Activated CD8-positive, alpha-beta memory T cell treated with anti-CD3 and anti-CD28 coated beads for 1 hour (primary cell): ENCODE data around the gene MEST.
"Not testable (repeated sequence)": the region's sequence is repeated elsewhere in the genome, so short reads cannot be mapped to it uniquely, and the experiment has no call there.

Experiments used
- DNase-seq, 2 donors: peaks; one replicate each; pipeline ENCODE4 v3.0.0-alpha.2; 2020; ENCODE audit warnings: low read depth in 1 of 2; ENCODE audit errors: extremely low read depth in 1 of 2

MEST gene

DNA sequence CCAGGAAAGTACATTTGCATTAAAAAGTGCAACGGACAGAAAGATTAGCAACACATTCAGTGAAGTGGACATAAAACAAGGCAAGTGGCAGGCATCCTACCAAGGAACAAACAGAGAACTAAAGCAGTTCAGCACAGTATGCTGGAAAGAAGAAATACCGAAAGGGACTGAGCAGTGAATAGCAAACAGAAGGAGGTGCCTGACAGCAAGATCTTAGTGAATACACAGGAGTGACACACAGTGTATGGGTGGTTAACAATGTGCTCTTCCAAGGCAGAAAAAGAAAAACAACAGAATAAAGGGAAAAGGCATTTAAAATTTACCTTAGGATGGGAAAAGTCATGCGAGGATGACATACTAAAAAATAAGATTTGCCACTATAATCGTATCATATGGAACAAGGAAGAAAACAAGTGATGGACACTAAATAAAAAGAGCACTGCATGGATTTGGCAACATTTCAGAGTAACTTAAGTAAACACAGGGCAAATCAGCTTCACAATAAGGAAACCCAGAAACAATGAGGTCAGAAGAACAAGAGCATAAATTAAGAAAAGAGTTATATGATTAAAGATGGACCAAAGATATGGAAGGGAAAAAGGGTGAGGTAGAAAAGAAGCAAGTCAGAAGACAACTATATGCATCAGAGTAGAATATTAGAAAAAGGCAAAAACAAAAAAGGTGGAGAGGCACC, 29.5 kb downstream of the MEST start:
- DNase-seq, result no peak

DNA sequence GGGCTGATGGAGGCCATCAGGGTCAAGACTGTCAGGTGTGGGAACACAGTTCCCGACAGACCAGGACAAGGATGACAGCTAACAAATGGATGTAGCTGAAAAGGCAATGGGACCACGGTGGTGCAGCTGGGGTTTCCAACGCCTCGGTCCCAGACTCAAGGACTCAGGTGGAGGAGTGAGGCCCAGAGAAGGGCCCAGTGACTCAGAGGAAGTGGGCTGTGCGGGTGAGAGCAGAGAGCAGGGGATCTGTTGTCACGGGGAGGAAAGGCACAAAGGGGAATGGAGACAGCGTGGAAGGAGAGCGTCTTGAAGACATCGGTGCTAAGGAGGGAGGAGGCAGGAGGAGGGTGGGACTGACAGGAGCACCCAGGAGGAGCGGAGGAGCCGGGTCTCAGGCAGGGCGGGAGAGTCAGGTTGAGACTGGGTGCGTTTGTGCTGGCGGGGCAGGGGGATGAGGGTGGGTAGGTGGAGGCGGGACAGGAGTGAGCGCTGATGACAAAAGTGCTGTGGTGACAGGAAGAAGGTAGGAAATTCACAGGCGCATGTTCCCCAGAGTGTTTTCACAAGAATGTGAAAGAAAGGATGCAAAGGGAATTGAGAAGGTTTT, 31.7 kb downstream of the MEST start:
- DNase-seq, result not testable (repeated sequence)

DNA sequence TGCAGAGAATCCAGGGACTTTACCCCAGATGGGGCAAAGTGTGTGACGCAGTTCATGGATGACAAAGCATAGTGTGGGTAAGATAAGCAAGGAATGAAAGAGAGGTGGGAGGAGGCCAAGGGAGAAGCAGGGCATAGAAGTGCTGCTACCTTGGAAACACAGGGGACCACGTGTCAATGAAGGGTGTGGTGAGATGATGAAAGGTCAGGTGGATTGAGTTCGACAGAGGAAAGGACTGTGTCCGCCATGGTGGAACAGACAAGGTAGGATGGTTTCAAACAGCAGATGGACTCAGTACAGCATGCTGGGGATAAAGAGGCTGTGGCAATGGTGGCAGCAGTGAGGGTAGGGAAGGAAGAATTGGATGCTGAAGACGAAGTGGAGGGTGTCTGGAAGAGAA, 32.7 kb downstream of the MEST start:
- DNase-seq, result no peak

DNA sequence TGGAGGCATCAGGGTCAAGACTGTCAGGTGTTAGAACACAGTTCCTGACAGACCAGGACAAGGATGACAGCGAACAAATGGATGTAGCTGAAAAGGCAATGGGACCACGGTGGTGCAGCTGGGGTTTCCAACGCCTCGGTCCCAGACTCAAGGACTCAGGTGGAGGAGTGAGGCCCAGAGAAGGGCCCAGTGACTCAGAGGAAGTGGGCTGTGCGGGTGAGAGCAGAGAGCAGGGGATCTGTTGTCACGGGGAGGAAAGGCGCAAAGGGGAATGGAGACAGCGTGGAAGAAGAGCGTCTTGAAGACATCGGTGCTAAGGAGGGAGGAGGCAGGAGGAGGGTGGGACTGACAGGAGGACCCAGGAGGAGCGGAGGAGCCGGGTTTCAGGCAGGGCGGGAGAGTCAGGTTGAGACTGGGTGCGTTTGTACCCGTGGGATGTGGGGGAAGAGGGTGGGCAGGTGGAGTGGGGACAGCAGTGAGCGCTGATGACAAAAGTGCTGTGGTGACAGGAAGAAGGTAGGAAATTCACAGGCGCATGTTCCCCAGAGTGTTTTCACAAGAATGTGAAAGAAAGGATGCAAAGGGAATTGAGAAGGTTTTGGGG, 36.0 kb downstream of the MEST start:
- not testable (repeated sequence) for DNase-seq

DNA sequence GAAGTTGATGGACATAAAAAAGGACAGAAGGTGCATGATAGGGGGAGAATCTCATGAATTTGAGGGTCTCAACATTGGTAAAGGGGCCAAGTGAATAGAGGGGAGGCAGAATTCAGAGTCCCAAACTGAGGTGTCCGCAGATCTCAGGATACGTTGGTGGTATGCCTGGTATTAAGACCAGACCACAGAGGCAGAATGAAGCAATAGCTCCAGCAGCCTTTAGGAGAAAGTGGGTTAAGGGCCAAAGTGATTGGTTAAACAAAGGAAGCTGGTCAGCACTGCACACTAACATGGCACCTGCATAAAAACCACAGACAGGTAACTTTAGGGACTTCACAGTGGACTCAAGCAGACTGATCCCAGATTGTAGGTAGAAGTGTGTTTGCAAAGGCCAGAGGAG, 37.5 kb downstream of the MEST start:
- no peak for DNase-seq

DNA sequence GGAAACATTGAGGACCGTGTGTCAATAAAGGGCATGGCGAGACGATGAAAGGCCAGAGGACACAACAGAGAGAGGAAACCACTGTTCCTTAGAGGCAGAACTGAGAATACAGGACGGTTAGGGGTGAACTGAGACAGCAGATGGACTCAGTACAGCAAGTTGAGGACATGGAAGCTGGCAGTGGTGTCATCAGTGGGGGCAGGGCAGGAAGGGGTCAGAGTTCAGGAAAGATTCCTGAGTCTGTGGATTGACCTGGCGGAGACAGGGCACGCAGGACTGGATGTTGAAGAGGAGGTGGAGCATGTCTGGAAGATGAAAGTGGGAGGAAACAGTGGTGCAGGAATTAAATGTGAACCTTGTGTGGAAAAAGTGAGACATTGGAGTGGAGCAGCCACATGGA, 46.0 kb downstream of the MEST start:
- not testable (repeated sequence) for DNase-seq

DNA sequence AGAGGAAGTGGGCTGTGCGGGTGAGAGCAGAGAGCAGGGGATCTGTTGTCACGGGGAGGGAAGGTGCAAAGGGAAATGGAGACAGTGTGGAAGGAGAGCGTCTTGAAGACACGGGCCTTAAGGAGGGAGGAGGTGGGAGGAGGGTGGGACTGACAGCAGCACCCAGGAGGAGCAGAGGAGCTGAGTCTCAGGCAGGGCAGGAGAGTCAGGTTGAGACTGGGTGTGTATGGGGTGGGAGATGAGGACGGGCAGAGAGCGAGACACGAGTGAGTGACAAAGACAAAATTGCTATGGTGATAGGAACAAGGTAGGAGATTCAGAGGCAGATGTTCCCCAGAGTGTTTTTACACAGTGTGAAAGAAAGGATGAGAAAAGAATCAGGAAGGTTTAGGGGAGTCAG, 49.4 kb downstream of the MEST start:
- not testable (repeated sequence) for DNase-seq

DNA sequence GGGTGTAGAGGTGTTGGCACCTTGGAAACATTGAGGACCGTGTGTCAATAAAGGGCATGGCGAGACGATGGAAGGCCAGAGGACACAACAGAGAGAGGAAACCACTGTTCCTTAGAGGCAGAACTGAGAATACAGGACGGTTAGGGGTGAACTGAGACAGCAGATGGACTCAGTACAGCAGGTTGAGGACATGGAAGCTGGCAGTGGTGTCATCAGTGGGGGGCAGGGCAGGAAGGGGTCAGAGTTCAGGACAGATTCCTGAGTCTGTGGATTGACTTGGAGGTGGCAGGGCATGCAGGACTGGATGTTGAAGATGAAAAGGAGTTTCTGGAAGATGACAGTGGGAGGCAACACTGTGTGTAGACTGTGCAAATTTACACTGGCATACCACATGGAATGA, 50.4 kb downstream of the MEST start:
- DNase-seq, result not testable (repeated sequence)

DNA sequence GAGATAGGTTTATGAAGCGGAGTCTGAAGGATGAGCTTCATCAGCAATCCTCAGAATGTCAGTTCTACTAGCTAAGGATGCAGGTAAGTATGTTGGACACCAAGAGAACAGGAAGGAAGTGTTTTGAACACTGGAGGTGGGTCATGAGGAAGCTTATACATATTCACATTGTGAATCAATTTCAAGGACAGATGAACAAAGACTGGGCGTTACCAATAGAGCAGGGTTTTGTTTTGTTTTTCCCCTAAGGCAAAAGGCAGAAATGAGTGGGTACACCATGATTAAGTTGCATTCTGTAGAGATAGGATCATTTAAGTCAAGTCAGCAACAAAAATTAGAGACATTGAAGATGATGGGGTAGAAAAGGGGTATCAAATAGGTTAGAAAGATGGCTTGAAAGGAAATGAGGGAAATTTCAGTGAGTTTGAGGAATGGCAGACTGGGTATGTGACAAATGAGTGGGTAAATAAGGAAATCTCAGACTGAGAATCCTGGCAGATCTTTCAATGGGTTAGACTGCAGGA, 51.7 kb downstream of the MEST start:
- no peak for DNase-seq

DNA sequence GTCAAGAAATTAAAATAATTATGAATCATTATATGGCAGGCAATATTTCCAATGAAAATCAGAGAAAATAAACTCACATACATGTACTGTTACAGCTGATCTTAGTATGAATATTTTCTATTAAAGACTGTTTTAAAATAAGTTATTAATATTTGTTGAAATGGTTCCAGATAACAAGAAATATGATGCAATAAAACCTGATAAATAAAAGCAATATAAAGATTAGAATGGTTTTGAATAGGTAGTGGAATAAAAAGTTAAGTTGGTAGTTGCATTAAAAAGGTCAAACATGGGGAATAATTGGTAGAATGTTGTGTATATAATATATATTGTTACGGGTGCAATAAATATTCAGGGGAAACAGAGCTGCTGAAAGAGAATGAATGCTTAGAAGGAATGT, 52.5 kb downstream of the MEST start:
- no peak for DNase-seq

DNA sequence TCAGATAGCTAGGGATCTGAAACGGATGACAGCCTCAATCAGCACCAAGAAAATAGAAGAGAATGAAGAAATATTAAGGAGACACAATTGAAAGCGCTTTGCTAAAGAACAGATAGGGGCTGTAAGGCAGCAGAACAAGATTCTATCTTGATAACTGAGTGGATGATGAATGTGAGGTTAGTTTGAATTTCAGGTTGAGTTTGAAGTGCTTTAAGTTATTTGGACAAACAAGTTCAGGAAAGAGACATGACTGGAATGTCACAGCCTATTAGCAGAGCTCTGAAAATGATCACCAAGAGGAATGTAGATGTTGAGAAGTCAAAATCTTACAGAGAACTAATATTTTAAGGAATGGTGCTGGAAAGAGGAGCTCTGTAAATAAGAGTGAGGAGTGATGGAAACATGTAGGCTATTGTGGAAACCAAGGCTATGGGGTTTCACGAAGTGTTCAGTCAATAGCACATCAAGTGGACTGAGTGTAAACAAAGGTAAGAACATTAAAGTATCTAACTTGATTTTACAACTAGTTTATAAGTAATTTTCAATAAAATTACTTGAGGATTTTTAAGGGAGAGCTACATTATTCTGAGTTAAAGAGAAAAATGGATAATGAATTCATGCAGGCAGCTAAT, 61.6 kb downstream of the MEST start:
- DNase-seq, result no peak

DNA sequence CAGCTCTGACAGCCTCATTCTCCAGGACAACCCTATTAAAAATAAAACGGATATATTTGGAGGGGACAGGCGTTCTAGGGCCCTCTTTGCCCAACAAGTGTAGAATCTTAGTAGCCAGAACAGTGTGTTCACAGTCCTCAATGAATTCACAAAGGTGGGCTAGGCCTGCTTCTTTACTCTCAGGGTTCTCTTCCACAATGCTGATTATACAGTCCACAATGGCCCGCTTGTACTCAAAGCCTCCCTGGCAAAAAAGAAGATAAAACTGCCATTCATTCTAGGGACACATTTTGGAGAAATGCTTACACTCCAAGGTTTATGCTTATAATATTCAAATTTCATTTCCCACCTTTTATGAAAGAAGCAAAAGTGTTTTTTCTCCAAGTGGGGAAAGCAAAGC, 62.6 kb downstream of the MEST start:
- DNase-seq, result no peak
